GM23338 (cell line): ENCODE results near the gene CEP250. TPM values are rescaled to one million over a fixed set of nuclear protein-coding genes. Genes with fewer than 3 reads are reported as not detected.
A peak's percentile ranks its signal among the peaks of the same experiment; 100 is the strongest.

Experiments used
- ATAC-seq: fragments of 200-7000 bp; cut with Tn5 transposase; 3 replicates; pipeline ENCODE4 v1.9.1; 2020
- DNase-seq: peaks from one replicate; pipeline ENCODE4 v3.0.0-alpha.2; 2015; ENCODE audit warnings: low spot score
- H2AFZ ChIP-seq: fragments of 200-600 bp; sonication (generic); 2 replicates; pipeline ENCODE4 v1.8.0; 2016; ENCODE audit warnings: antibody characterized with exemption, mild to moderate bottlenecking, moderate library complexity
- H3F3A ChIP-seq: fragments of 200-600 bp; sonication (generic); replicated peaks from 2 replicates; pipeline ENCODE4 v1.8.0; 2017; ENCODE audit warnings: antibody characterized with exemption, mixed run types, low read depth
- H3K27ac ChIP-seq: fragments of 200-600 bp; sonication (generic); 2 replicates; pipeline ENCODE4 v1.6.1; 2016; ENCODE audit warnings: low read depth
- H3K27me3 ChIP-seq: fragments of 200-600 bp; sonication (generic); 2 replicates; pipeline ENCODE4 v1.8.0; 2016; ENCODE audit warnings: mild to moderate bottlenecking, mixed run types, moderate library complexity; ENCODE audit not compliant: insufficient read depth
- H3K36me3 ChIP-seq: fragments of 200-600 bp; sonication (generic); 2 replicates; pipeline ENCODE4 v1.8.0; 2016; ENCODE audit warnings: mild to moderate bottlenecking; ENCODE audit not compliant: insufficient read depth
- H3K4me1 ChIP-seq: fragments of 200-600 bp; sonication (generic); 2 replicates; pipeline ENCODE4 v1.8.0; 2016; ENCODE audit warnings: mild to moderate bottlenecking, moderate library complexity; ENCODE audit not compliant: insufficient read depth
- H3K4me2 ChIP-seq: fragments of 200-600 bp; sonication (generic); 2 replicates; pipeline ENCODE4 v1.7.1; 2017; ENCODE audit warnings: mixed run types
- H3K4me3 ChIP-seq: fragments of 200-600 bp; sonication (generic); 2 replicates; pipeline ENCODE4 v1.6.1; 2016; ENCODE audit warnings: mixed run types
- H3K79me2 ChIP-seq: fragments of 200-600 bp; sonication (generic); replicated peaks from 2 replicates; pipeline ENCODE4 v1.8.0; 2017; ENCODE audit warnings: mild to moderate bottlenecking; ENCODE audit not compliant: insufficient read depth
- H3K9me2 ChIP-seq: fragments of 200-600 bp; sonication (generic); 2 replicates; pipeline ENCODE4 v1.8.0; 2017; ENCODE audit not compliant: insufficient read depth
- H4K20me1 ChIP-seq: fragments of 200-600 bp; sonication (generic); replicated peaks from 2 replicates; pipeline ENCODE4 v1.8.0; 2017; ENCODE audit warnings: mild to moderate bottlenecking; ENCODE audit not compliant: insufficient read depth
- H3K27ac Mint-ChIP-seq: 2 replicates; pipeline ENCODE4 v1.8.0; 2020; ENCODE audit warnings: inconsistent platforms, mild to moderate bottlenecking, moderate library complexity, mixed read lengths
- H3K27me3 Mint-ChIP-seq: 3 replicates; pipeline ENCODE4 v1.8.0; 2022; ENCODE audit warnings: low read depth, mild to moderate bottlenecking, moderate library complexity, mixed read lengths, inconsistent platforms; ENCODE audit not compliant: insufficient read depth, poor library complexity
- H3K36me3 Mint-ChIP-seq: 3 replicates; pipeline ENCODE4 v1.8.0; 2021; ENCODE audit warnings: low read depth, mild to moderate bottlenecking, inconsistent platforms, moderate library complexity, mixed read lengths
- H3K4me1 Mint-ChIP-seq: 3 replicates; pipeline ENCODE4 v1.8.0; 2020; ENCODE audit warnings: mild to moderate bottlenecking, inconsistent platforms, mixed read lengths
- H3K4me3 Mint-ChIP-seq: 3 replicates; pipeline ENCODE4 v1.8.0; 2021; ENCODE audit warnings: moderate library complexity, mild to moderate bottlenecking, inconsistent platforms, mixed read lengths
- H3K9me3 Mint-ChIP-seq: 3 replicates; pipeline ENCODE4 v1.8.0; 2020; ENCODE audit warnings: moderate library complexity, mild to moderate bottlenecking, inconsistent platforms, mixed read lengths
- CREB1 ChIP-seq: fragments of 250-450 bp; sonication (Bioruptor Pico); IDR thresholded peaks from 2 replicates; pipeline ENCODE4 v1.5.0; 2020; ENCODE audit warnings: low read depth, mild to moderate bottlenecking, moderate library complexity
- CTCF ChIP-seq, 2 experiments: fragments of 200-600 bp in 1 of 2; sonication (generic) in 1 of 2; conservative IDR thresholded peaks; 2 replicates each; pipeline versions ENCODE4 v1.5.1 to v1.6.1; 2016 to 2017; ENCODE audit warnings: antibody characterized with exemption in 2 of 2, low read depth in 2 of 2, mild to moderate bottlenecking in 2 of 2, moderate library complexity in 1 of 2
- ETS1 ChIP-seq: IDR thresholded peaks from 2 replicates; pipeline ENCODE4 v1.6.1; 2016; ENCODE audit warnings: antibody characterized with exemption
- EZH2 ChIP-seq: fragments of 200-600 bp; sonication (generic); IDR thresholded peaks from one replicate; pipeline ENCODE4 v1.8.0; 2017; ENCODE audit warnings: antibody characterized with exemption, mild to moderate bottlenecking, low read depth; ENCODE audit not compliant: unreplicated experiment
- EZH2phosphoT487 ChIP-seq: fragments of 200-600 bp; sonication (generic); IDR thresholded peaks from one replicate; pipeline ENCODE4 v1.8.1; 2018; ENCODE audit warnings: antibody characterized with exemption; ENCODE audit not compliant: unreplicated experiment
- NANOG ChIP-seq: IDR thresholded peaks from 2 replicates; pipeline ENCODE4 v1.6.1; 2016; ENCODE audit warnings: antibody characterized with exemption, borderline replicate concordance
- POLR2AphosphoS5 ChIP-seq: IDR thresholded peaks from 2 replicates; pipeline ENCODE4 v1.6.1; 2016; ENCODE audit warnings: antibody characterized with exemption, low read depth
- STAT1 ChIP-seq: IDR thresholded peaks from one replicate; pipeline ENCODE4 v1.6.1; 2016; ENCODE audit warnings: antibody characterized with exemption; ENCODE audit not compliant: unreplicated experiment
- ZNF114 ChIP-seq: fragments of 250-450 bp; sonication (Bioruptor Pico); IDR thresholded peaks from 2 replicates; pipeline ENCODE4 v1.5.0; 2020; ENCODE audit warnings: mild to moderate bottlenecking, moderate library complexity
- ZNF331 ChIP-seq: fragments of 250-450 bp; sonication (Bioruptor Pico); IDR thresholded peaks from 2 replicates; pipeline ENCODE4 v1.5.0; 2020; ENCODE audit warnings: low read depth, mild to moderate bottlenecking, moderate library complexity
- ZNF462 ChIP-seq: fragments of 250-450 bp; sonication (Bioruptor Pico); IDR thresholded peaks from 2 replicates; pipeline ENCODE4 v1.5.0; 2020; ENCODE audit warnings: mild to moderate bottlenecking, moderate library complexity
- polyA plus RNA-seq: library from polyadenylated mRNA; unstranded; fragments of >200 nt; fragmentation: Nextera tagmentation; extraction: Ambion mirVana; gene quantifications from 2 replicates; pipeline ENCODE4 v1.2.1, GENCODE V29; 2016
- total RNA-seq: library from RNA; depleted of rRNA; stranded (reverse); fragments of >200 nt; shearing (Covaris generic); gene quantifications from 2 replicates; pipeline ENCODE4 v1.2.3, GENCODE V29; 2014

The CEP250 gene
- total and polyA plus RNA-seq, 2 experiments from 2014 or later, result 28.0 to 29.1 TPM

- H3K9me2 ChIP-seq, result no peaks in the 10 kb centered on the region
- no peaks in the 10 kb centered on the region for H3K79me2 ChIP-seq
- no peaks in the 10 kb centered on the region for H4K20me1 ChIP-seq
- no peak for DNase-seq
- H3F3A ChIP-seq, result no peaks in the 10 kb centered on the region
- no peak overlapping the region for H3K27ac Mint-ChIP-seq
- no peak overlapping the region for H3K4me2 ChIP-seq
- H3K27me3 ChIP-seq, result no peaks in the 10 kb centered on the region
- ATAC-seq, result peak; percentile 46
- no peak overlapping the region for H3K27ac ChIP-seq
- H3K4me1 ChIP-seq, result 0 out of 2 replicates have a peak, but pooled peaks cover 6% of the 10 kb centered on the region
- no peaks in the 10 kb centered on the region for H3K9me3 Mint-ChIP-seq
- H3K36me3 Mint-ChIP-seq, result no peaks in the 10 kb centered on the region
- peaks cover 6% of the 10 kb centered on the region for H3K27me3 Mint-ChIP-seq
- no peak overlapping the region for H3K4me3 ChIP-seq
- no peaks in the 10 kb centered on the region for H3K36me3 ChIP-seq
- peak overlapping the region; percentile 89 for H2AFZ ChIP-seq
- no peak for TF ChIP-seq ZNF462
- peak in 1 of 2 experiments; percentile 18; a peak in 3 of 4 replicates for TF ChIP-seq CTCF (conservative IDR thresholded peaks at IDR 0.05; ENCODE audit: low read depth in 2 of 2)
- no peak overlapping the region; the same call in 2 of the 3 replicates for H3K4me3 Mint-ChIP-seq
- peaks cover 30% of the 10 kb centered on the region for H3K4me1 Mint-ChIP-seq
Measured at GRCh38 chr20:35432430-35432735, 23.0 kb upstream of the CEP250 start.

GRCh38 chr20:35433337-35433736 lies 22.1 kb upstream of the CEP250 start:
- H3K4me2 ChIP-seq, result no peak overlapping the region
- no peak overlapping the region for H3K4me3 ChIP-seq
- Mint-ChIP-seq H3K27me3 (peaks cover 6% of the 10 kb centered on the region), H3K4me3 (no peak overlapping the region), H3K27ac (no peak overlapping the region), H3K9me3 (no peaks in the 10 kb centered on the region), H3K4me1 (peaks cover 34% of the 10 kb centered on the region), H3K36me3 (no peaks in the 10 kb centered on the region)
- H2AFZ ChIP-seq, result peak overlapping the region; percentile 74; the same call in 1 of the 2 replicates
- DNase-seq (no peak), ATAC-seq (no peak)
- no peaks in the 10 kb centered on the region for H3K36me3 ChIP-seq
- no peaks in the 10 kb centered on the region for H3K79me2 ChIP-seq
- no peaks in the 10 kb centered on the region for H3K9me2 ChIP-seq
- no peak overlapping the region for H3K27ac ChIP-seq
- no peaks in the 10 kb centered on the region for H3F3A ChIP-seq
- no peaks in the 10 kb centered on the region for H4K20me1 ChIP-seq
- H3K4me1 ChIP-seq, result 0 out of 2 replicates have a peak, but pooled peaks cover 6% of the 10 kb centered on the region
- H3K27me3 ChIP-seq, result no peaks in the 10 kb centered on the region
- TF ChIP-seq ETS1 (no peak), EZH2 (no peak), STAT1 (no peak), NANOG (no peak), EZH2phosphoT487 (no peak), POLR2AphosphoS5 (no peak), CREB1 (no peak), ZNF331 (CRISPR knock-in tag) (no peak), ZNF114 (CRISPR knock-in tag) (no peak)
